NCI-H2196 treated with DMSO at 0.1 percent for 48 hours (cell line): Measurements from ENCODE around the gene IGSF21.
"Not testable (repeated sequence)": the region's sequence is repeated elsewhere in the genome, so short reads cannot be mapped to it uniquely, and the experiment has no call there.

Experiments
- DNase-seq: peaks from one replicate; lab custom pipeline; 2025; ENCODE audit not compliant: unreplicated experiment; lab: John Stamatoyannopoulos, UW

IGSF21 gene

DNA sequence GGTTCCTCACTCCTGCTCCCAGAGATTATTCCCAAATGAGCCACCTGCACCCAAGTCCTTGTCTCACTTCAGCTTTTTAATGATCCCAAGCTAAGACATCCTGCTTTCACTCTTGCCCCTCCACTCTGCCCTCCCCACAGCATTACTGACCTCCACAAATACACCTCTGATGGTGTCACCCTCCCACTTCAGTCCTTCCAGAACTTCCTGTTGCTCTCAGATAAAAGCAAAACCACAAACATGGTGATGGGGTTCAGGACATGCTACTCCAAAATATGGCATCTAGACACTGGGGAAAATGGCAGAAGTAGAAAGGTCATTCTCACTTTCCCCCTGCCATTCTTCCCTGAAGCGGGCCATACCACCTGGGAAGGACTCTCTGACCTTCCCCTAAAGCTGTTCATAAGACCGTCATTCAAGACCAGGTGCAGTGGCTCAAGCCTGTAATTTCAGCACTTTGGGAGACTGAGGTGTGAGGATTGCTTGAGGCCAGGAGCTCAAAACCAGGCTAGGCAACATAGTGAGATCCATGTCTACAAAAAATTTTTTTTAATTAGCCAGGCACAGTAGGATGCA, 307.4 kb downstream of the IGSF21 start:
- no peak for DNase-seq

DNA sequence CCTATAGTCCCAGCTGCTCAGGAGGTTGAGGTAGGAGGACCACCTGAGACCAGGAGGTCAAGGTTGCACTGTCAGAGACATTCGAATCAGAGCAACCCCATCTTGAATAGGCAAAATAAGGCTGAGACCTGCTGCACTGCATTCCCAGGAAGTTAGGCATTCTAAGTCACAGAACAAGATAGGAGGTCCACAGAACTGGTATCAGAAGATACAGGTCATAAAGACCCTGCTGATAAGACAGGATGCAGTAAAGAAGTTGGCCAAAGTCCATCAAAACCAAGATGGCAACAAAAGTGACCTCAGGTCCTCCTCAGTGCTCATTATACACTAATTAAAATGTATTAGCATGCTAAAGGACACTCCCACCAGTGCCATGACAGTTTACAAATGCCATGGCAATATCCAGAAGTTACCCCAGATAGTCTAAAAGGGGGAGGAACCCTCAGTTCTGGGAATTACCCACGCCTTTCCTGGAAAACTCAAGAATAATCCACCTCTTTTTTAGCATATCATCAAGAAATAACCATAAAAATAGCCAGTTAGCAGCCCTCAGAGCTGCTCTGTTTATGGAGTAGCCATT, 307.9 kb downstream of the IGSF21 start:
- DNase-seq: no peak

DNA sequence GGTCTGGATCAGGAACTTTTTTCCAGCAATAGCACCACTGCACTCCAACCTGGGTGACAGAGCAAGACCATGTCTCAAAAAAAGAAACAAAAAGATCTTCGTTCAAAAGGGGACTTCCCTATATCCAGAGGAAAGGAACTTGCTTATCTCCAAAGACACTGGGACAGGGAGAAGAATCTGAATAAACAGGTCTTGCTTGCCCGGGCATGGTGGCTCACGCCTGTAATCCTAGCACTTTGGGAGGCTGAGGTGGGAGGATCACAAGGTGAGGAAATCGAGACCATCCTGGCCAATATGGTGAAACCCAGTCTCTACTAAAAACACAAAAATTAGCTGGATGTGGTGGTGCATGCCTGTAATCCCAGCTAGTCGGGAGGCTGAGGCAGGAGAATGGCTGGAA, 308.5 kb downstream of the IGSF21 start:
- DNase-seq: not testable (repeated sequence)

DNA sequence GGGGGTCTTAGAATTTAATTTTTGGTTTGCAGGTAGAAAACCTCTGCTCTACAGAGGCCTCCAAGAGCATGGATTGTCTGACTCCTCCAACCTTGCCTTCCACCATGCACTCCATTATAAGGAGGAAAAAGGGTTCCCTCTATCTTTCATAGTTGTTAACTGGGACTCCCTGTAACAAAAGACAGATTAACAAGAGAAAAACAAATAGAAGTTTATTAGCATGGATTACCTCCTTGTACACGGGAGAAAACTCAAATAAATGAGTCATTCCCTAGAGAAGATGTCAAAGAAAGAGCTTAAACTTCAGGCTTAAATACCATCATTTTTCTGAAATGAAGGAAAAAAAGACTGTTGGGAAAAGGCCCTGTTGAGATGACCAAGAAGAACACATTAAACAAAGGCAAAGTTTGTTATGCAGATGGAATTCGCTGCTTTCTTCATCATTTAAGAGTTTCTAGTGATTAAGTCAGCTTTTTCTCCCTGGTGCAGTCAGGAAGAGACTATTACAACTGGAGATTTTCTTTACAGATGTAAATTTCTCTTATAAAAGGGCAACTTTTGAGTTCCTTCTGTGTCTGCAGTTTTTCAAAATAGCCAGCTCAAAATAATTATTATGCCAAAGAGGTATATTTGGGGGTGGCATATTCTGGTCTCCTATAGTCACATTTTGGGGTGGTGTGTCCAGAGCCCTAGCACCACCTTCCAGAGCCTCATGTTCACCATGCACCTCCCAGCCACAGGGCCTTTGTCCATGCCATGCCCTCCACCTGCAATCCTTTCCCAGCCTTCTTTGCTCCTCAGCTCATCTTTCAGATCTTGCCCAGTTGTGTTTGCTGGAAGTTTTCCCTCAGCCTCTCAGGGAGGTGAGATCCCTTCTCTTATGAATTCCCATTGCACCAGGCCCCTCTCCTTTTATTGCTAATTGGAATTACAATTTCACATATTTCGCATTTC, 310.0 kb downstream of the IGSF21 start:
- no peak for DNase-seq

DNA sequence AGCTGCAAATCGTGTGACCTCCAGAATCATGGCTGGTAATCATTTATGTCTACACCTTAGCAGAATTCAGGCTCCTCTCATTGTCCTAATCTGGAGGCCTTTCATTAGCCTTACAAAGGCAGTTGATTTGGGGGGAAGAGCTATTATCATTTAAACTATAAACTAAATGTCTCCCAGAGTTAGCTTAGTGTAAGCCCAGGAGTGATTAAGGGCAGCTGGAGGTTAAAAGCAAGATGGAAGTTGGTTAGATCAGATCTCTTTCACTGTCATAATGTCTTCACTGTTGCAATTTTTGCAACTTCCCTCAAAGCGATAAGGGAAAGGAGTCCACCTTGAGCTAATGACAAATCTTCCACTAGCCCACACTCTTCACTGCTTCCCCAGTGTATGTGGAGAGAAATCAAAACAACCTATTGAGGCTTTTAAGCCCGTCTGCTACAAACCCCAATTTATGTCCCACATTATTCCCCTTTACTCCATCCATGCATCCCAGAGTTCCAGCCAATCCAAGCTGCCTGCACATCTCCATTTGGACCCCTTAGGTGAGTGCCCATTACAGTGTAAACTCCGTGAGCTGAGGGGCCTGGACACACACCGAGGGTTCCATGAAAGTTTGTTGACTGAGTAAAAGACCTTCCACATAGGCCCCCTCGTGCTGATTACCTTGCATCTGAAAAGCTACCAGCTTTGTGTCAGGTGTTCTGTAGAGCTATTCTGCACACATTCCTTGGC, 311.7 kb downstream of the IGSF21 start:
- DNase-seq: no peak

DNA sequence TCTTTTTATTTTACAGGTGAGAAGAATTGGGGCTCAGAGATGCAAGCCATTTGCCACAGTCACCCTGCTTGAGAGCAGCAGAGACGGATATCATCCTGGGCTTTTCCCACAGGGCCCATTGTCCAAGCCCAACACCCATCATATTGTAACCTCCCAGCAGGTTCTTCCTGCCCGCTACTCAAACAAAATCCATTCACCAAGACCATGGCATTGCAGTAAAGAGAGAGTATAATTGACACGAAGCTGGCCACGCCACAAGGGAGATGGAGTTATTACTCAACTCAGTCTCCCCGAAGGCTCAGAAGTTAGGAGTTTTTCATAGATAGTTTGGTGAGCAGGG, 312.2 kb downstream of the IGSF21 start:
- DNase-seq: no peak

DNA sequence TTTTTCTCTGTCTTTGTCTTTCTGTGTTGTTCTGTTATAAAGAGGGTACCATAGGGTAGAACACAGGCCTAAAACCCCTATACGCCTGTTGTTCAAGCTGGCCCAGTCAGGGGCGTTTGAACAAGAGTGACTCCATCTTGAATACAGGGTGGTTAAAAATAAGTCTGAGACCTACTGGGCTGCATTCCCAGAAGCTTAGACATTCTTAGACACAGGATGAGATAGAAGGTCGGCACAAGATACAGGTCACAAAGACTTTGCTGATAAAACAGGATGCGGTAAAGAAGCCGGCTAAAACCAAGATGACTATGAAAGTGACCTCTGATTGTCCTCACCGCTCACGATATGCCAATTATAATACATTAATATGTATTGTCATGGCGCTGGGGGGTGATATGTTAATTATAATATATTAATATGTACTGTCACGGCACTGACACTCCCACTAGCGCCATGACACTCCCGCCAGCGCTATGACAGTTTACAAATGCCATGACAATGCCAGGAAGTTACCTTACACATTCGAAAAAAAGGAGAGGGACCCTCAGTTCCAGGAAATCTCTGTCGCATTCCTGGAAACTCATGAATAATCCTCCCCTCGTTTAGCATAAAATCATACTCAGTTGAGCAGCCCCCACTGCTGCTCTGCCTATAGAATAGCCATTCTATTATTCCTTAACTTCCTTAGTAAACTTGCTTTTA, 314.6 kb downstream of the IGSF21 start:
- no peak for DNase-seq

DNA sequence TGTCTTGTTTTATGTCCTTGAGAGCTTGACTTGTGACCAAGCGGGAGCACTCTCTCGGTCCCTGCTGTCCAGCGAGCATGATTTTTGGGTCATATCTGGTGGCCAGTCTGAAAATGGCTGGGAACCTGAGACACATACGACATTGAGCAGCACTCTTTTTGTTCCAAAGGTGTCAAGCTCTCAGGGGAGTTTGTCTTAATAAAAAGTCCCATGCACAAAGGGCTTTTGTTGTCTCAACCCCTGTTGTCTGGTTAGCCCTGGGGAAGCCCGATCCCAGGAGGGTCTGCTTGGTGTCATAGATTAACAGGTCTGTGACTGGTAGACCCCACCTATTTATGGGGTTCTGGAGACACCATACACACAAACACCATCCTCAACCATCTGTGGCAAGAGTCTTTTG, 315.4 kb downstream of the IGSF21 start:
- no peak for DNase-seq

DNA sequence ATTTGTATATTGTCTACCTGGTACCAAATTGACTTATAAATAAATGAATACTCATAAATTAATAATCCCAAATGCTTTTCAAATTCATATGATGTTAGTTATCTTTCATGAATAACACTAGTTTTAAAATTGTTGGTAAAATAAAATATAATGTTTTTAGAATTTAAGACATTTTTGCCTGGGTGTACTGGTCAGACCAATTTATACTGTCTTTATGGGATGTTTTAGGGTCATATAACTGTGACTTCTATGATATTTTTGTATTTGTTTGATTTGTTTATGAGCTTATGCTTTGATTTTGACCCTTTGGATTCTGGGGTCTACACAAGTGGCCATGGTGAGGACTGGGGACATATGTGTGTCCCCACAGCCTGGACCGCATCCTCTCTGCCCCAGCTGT, 319.0 kb downstream of the IGSF21 start:
- DNase-seq: no peak
